Activated CD8-positive, alpha-beta memory T cell treated with anti-CD3 and anti-CD28 coated beads for 24 hours (primary cell): Measurements from ENCODE around the gene RSPO4.
"Not testable (repeated sequence)": the region's sequence is repeated elsewhere in the genome, so short reads cannot be mapped to it uniquely, and the experiment has no call there.

Experiments used
- DNase-seq: peaks from one replicate; pipeline ENCODE4 v3.0.0-alpha.2; 2020

The RSPO4 gene

DNA sequence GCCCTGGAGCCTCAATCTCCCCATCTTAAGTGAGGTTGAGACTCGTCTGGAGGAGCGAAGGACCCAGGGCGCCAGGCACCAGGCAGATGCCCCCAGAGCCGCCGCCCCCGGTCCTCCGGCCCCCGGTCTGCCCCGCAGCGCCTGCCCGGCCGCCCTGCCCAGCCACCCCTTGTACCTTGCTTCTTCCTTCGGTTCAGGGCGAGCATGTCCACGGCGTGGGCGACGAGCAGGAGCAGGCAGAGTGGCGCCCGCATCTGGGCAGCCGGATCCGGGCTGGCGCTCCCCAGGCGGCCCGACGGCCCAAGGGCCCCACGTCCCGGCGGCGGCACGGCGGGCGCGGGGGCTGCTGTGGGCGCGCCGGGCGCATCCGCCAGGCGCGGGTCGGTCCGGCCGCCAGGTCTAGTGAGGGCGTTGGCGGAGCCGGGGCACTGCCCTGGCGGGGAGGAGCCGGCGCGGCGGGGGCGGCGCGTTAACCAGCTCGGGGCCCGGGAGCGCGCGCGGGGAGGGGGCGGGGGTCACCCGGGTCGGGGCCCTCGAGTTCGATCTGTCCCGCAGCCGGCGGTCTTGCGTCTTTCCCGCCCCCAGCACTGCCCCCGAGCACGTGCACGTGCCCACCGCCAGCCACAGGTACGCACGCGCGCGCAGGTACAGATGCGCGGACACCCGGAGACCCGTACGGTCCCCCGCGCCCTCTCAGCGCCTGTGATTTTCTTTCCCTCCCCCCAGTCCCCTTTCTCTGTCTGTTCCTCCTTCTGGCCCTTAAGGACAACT lies at the start of gene RSPO4:
RSPO4 (minus strand) TSS at position 401 of the 771 bp plus-strand sequence; CDS start at position 254, 147 bp downstream.
- DNase-seq = no peak

DNA sequence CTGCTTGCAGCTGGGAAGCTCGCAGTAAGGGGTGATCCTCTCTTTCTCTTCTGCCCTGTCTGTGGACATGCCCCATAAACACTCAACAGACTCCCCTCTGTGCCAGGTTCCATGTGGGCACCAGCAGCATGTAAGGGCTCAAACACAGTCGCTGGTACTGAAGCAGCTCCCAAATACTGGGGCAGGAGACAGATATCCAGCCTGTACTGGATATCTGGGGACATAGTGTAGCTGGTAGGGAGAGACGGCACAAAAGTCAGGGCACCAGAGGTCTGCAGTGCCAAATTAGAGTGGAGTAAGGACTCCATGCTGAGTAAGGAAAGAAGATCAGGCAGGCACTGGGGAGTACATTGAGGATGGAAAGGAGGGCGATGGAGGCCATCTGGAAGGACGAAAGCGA lies 48.3 kb upstream of the RSPO4 start:
- DNase-seq = no peak

DNA sequence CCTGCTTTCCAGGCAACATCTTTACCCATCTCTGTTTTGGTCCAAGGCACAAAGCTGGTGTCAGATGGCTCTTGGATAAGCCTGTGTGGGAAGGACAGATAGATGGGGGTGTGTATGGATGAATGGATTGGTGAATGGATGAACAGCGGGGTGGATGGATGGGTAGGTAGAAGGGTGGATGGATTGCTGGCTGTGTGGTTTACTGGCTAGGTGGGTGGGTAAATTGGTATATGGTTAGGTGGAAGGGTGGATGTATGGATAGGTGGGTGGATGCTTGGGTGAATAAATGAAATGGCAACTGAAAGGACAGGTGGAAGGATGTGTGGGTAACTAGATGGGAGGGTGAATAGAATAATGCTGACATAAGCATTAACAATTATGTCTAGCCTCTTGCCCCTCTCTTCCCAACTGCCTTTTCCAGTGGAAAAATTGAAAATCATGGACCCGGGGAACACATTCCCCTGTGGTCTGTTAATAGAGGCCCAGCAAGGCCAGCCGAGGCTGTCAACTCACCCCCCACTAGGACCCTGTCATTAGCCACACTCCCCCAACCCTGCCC lies 43.8 kb upstream of the RSPO4 start:
- DNase-seq = no peak

DNA sequence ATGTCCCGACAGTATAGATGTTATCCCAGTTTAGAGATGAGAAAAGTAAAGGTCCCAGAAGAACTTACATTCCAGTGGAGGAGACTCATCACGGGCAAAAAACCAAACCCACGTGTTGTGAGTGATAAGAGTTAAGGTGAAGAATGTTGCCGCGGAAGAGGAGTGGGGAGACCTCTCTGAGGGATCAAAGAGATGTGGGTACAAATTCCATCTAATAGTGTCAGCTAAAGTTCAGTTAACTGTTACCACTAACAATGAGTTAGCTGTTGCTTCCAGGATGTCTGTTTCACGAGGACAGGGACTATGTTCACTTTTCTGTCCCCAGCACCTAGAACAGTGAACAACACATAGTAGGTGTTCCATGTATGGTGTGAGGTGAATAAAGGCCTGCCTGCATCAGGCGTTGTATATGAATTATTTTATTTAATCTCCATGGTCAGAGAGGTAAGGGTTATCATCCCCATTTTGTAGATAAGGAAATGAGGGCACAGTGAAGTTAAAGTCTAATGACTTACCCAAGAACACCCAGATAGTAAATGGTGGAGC lies 39.8 kb upstream of the RSPO4 start:
- DNase-seq = no peak

DNA sequence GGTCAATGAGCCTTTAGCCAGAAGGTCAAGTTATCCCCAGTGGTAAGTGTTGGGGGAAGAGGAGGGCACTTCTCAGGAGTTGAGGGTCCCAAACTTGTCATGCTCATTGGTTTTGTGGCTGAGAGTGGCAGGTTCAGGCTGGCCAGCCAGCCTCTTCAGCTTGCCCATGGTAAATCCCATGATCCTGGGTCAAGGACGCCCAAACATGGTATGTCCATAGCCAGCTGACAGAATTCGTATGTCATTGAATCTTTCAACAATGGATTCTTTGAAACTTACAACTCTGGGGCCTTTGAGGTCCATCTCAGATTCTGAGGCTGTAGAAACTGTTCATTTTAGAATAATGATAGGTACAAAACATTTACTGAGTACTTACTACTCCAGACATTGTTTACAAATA lies 36.1 kb upstream of the RSPO4 start:
- no peak for DNase-seq

DNA sequence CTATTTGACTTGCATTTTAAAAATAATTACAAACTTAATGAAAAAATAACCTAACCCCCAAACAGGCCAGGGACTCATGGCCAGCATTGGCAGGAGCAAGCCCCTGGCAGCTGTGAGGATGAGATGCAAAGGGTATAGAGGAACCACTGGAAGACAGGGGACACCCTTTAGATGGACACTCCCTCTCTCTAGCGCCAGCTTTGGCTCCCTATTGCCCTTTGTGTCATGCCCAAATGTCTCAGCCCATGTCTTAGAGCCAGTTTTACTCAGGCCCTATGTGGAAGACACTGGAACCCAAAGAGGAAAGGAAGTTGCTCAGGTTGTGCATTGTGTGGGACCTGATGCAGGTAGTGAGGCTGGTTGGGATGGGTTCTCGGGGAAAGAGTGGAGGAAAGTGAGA lies 34.9 kb upstream of the RSPO4 start:
- DNase-seq = no peak

DNA sequence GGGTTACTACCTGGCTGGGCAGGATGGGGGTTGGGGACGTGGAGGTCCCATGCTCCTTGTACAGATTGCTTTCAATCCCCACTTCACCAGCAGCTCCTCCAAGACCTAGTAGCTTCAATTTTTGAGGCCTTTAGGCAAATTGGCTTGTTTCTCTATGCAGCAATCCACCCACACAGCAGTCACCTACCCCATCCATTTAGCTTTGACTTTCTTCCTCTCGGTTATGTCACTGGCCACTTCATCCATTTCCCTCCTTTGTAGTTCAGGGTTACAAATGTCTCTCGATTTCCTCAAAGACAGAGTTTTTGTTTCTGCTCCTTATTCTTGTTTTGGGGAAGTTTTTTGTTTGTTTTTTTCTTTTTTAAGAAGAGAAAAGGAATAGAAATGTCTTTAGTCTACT lies 33.4 kb upstream of the RSPO4 start:
- no peak for DNase-seq

DNA sequence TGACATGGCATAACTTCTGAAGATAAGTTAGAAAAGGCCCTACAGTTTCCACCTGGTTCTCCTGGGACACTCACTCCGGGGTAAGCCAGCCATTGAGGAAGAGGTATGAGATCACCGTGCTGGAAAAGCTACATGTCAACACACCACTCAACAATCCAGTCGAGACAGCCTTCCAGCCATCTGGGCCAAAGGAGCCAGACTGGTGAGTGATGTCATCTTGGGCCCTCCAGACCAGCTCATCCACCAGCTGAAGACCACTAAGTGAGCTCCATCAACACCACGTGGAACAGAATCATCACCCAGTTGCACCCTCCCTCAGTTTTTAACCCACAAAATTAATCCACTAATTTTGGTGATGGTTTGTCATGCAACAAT lies 32.3 kb upstream of the RSPO4 start:
- no peak for DNase-seq

DNA sequence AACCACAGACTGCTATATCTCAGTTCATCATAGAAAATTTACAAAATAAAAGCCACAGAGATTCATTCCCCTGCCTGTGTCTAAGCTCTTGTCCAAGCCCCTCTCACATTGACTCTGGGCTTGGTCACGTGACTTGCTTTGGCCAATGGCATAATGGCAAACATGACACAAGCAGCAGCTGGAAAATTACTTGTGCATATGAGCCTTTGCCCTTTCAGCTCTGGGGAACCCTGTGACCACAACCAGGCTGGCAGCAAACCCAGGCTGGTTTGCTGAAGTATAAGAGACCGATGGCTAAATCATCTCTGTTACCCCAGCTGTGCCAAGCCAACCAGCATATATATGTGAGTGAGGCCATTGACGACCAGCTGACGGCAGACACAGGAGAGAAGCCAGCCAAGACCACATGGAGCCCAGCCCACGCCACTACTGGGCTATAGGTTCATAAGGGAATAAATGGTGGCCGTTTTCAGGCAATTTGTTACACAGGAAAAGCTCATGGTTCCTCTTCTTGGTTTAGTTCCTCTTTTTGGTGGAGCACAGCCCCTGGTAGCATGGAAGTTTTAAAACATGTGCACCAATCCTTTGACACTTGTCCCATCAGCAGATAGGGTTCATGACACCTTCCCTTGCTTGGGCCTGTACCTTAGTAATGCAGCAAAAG lies 31.8 kb upstream of the RSPO4 start:
- DNase-seq = no peak

DNA sequence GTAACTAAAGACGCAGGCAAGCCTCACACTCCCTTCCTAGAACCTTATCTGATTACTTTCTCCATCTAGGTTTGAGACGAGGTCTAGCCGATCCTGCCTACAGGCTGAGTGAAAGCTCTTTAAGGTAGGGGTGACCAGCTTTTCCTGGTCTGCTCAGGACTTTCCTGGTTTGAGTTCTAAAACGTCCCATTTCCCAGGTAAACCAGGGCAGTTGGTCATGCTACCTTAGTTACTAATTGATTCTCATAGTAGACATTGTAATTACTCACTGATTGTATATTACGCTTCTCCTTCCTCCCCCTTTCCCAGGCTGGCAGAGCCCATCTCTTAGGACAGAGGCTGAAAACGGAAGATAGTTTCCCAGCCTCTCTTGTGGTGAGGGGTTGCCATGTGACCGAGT lies 27.9 kb upstream of the RSPO4 start:
- DNase-seq = no peak

DNA sequence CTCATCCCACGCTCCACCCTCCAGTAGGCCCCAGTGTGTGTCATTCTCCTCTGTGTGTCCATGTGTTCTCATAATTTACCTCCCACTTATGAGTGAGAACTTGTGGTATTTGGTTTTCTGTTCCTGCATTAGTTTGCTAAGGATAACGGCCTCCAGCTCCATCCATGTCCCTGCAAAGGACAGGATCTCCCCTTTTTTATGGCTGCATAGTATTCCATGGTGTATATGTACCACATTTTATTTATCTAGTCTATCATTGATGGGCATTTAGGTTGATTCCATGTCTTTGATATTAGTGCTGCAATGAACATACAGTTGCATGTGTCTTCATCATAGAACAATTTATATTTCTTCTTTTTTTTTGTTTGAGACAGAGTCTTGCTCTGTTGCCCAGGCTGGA lies 24.1 kb upstream of the RSPO4 start:
- DNase-seq = not testable (repeated sequence)

DNA sequence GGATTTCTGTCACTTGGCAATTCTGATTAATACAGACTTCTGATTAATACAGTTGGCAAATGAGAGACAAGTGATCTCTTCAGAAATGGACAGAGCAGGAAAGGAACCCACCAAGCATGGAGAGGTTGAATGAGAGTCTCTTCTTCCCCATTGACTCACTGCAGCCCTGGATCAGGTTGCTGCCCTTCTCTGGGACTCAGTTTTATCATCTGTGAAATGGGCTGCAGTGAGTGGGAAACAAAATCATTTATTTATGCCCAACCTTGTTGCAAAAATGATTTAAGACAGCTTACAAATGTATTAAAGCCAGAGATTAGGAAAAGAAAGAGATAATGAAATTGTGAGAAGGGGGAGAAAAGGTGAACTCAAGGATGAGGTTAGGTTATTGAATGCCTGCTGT lies 20.8 kb upstream of the RSPO4 start:
- no peak for DNase-seq

DNA sequence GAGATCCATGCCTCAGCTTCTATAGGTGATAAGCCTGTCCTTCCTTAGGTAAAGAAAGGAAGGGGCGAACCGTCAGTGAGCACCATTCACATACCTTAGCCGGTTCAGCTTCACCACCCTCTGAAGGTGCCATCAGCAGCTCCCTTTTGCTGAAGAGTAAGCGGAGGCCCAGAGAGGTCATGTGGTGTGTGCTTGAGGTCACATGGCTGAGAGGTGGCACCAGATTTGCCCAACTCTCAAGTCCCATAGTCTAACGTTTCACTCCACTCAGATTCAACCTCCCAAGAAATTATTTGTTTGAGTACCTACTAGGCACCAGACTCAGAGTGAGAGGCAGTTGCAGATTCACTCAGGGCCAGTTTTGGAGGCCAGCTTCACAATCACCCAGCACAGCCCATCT lies 18.5 kb upstream of the RSPO4 start:
- DNase-seq = peak; percentile 44

DNA sequence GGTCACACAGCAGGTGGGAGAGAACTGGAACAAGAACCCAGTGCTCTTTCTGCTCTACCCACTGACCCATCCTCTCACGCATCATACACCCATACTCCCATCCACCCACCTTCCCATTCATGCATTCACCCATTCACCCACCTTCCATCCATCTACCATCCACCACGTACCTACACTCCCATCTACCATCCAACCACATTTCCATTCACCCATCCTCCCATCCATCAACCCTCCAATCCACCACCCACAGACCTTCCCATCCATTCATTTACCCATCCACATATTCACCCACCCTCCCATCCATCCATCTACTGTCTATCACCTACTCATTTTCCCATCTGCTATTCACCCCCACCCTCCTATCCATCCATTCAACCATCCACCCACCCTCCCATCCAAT lies 17.2 kb upstream of the RSPO4 start:
- peak; percentile 9 for DNase-seq

DNA sequence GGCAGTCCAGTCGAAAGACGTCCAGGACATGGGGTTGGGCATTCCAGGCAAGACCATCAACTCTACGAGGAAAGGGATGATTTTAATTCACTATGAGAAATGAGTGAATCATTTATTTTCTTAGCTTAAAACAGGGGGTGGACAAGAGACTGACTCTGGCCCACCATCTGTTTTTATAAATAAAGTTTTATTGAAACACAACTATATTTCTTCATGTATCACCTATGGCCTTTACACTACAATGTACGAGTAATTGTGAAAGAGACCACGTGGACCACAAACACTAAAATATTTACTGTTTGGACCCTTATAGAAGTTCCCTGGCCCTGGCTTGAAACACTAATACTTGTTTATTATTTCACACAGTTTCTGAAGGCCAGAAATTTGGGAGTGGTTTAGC lies 15.6 kb upstream of the RSPO4 start:
- DNase-seq = no peak

DNA sequence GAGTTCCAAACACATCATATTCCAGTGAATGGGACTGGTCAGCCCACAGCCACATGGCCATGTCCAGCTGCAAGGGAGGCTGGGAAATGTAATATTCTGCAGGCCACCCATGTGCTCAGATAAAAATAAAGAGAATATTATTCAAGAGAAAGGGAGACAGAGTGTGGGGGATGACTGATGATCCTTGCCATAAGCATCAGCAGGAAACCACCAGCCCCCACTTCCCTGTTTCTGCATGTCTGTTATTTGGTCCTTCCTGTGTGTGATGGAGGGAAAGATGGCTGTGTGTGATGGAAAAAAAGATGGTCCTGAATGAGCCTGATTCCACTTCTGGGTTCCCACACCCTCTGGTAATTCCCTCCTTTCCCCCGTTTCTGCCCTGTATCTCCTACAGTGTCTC lies 13.1 kb upstream of the RSPO4 start:
- no peak for DNase-seq

DNA sequence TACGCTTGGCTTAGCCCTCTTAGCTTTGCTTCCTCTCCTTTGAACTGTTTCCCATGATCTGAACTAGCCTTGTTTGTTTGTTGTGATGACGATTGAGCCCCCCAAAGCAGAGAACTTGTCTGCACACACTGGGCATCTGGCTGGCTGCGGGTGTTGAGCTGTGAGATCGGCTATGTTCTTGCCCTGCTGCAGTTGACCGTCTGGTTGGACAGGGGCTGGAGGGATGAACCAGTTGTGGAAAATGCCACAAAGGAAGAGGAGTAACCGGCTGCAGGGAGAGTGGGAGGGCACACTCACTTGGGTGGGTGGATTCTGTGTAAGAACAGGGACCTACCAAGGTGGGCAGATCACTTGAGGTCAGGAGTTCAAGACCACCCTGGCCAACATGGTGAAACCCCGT lies 12.4 kb upstream of the RSPO4 start:
- no peak for DNase-seq

DNA sequence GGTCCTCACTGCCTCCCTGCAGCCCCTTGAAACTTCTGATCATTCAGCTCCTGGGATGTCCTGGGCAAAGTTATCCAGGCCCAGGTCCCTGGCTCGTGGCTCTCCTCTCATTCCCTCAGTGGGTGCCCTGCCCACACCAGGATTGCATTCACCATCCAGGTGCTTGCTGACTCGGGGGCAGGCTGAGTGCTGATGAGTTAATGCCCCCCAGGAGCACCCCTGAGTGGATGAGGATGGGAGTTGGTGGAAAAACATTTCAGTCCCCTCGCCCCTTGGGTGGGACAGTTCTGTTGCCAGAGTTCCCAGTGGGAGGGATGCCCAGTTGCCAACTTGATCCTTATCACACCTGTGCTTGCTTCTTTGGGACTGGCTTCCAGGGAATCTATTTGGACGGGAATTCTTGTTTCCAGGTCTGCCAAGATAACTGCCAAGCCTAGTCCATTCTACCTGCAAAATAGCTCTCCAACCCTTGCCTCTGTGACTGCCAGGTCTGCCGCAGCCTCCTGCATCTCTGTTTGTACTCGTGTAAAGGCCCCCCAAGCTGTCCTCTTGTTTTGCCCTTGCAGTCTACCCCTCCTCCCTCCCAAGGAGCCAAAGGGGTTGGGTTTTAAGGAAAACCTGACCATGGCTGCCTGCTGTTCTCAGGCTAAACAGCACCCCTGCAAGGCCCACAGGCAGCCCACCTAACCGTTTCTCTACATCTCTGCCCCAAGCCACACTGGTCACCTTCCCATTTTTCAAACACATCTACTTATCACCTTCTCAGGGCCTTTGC lies 11.6 kb upstream of the RSPO4 start:
- DNase-seq = no peak

DNA sequence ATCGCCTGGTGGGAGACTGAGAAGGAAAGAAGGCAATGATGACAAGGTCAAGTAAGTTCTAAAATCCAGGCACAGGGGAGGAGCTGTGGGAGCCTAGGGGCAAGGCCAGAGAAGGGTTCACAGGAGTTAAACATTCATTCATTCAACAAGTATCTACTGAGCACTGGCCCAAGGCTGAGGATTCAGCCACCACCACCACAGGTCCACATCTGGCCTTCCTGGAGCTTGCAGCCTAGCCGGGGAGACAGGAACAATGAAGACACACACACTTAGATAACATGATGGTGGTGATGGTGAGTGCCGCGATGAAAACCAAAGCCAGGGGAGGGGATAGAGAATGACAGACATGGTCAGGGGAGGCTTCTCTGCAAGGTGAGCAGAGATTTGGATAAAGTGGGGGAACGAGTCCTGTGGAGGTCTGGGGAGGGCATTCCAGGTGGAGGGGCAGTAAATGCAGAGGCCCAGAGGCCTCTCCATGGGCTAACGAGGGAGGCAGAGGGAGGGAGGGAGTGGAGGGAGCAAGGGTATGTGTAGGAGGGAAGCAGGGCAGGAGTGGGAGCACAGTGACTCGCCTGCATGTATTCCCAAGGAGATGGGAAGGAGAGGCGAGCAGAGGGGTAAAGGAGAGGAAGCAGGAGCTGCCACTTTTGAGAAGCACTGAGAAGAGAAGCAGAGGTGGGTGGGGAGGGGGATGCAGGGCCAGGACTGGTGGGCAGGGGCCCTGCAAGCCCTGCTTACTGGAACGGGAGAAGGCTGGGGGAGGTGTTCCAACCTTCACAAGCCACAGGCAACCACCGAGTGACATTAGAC lies 10.5 kb upstream of the RSPO4 start:
- DNase-seq = no peak

DNA sequence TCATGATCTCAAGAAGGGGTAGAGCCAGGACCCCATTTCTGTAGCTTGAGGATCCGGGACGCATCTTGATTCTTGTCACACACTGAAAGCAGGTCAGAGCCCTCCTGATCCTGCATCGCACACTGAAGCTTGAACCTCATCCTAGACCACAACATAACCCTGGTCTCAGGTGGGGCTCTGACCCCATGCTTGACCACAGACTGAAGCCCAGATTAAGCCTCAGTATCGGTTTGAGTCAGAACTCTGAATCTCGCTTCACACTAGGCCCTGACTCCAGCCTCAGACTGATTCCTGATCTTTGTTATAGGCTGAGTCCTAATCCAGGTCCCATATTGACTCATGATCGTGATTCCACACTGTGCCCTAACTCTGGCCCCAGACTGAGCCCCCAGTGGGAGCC lies 8.5 kb upstream of the RSPO4 start:
- no peak for DNase-seq

DNA sequence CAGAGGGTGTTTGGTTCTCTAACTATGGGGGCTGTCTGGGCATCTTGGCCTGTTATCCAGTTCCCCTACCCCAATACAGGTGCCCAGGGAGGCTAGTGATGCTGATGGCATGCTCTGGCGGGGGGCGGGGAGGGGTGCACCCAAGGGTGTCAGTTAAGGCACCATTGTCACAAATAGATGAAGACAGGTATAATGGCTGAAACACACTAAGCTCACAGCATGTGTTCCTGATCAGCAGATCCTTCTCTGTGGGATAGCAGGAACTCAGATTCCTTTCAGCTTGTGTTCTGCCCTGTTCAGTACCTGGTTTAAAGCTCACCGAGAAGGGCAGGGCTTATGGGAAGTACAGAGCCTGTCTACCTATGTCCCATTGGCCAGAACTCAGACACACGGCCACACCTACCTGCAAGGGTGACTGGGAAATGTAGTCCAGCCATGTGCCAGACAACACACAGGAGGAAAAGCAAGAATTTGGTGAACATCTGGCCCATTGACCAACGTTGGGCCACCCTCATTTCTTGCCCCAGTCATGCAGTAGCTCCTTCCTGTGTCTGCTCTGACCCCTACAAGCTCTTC lies 3.4 kb upstream of the RSPO4 start:
- DNase-seq = no peak
